Hippocampal formation (tissue), 2 donors: Measurements from ENCODE around the gene GALR1.

Source experiments
- DNase-seq, 2 donors: peaks; one replicate each; lab custom pipeline; 2025; lab: John Stamatoyannopoulos, UW

Gene GALR1

DNA sequence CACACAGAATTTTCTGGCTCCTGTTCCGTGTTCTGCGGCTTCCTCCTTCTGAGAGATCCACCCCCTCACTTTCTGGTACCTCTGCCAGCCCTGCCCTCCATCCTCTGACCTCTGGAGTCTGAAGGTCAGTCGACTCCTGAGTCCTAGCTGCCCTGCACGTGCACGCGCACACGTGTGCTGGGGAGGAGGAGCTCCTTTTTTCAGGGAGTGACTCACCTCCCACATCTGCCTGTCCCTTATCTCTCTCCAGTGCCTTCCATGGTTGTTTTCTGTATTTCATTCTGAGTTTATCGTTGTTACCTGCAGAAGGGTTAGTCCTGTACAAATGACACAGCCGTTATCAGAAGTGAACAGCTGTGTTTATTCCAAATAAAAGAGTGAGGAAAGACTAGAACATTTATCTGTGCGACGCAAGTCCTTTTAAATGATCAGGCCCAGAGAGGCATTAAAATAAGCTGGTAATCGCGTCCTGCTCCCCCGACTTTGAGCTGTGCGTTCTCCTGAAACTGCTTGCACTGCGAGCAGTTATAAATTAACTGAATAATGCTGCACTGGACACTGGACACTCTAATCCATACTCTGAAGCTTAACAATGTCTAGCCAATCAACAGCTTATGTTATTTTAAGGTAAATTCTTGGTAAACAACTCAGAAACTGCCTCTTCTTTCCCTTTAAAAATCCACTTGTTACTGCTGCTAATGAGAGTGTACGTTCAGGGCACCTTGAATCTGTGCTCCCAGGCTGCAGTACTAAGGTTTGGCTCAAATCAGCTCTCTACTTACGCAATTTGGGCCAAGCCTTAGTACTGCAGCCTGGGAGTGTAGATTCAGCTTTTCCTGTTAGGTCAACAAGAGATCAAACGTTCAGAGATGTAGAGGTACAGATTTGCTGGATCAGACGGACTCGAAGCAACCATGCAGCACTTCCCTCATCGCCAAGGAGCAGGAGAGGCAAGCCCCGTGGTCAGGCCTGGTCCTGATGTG, 72.5 kb downstream of the GALR1 start:
- no peak for DNase-seq

DNA sequence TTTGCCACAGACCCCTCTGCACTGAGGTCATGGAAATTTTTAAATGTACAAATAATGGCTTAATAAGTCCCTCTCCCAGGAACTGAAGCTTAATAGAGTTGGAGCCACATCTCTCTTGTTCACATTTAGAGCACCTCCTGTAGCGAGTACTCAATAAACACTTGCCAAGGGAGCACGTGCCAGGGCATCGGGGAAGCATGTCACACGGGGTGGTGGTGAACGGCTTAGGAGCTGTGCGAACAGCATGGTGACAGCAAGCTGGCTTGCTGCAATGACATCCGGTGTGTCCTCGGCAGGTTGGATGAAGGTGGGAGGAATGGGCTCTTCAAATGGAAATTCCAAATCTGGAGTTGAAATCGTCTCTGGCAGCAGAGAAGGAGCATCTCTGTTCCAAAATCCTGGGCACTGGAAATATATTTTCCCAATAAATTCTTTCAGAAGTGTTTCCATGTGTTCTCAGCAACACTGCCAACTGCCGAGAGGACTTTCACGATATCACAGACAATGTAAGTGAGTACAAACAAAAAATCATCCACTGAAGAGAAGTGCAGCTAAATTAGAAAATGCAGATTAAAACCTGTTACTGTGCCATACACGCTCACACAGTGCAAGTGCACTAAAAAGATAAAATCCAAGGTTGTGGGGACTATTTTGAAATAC, 74.1 kb downstream of the GALR1 start:
- no peak for DNase-seq
